PC-9 (cell line): ENCODE data around the gene ATP2C1. TPM values are rescaled to one million over a fixed set of nuclear protein-coding genes. Genes with fewer than 3 reads are reported as not detected.

Experiments
- BruUV-seq: library from RNA; stranded (reverse); fragments of 400-500 nt; replicated peaks from 2 replicates; lab custom pipeline; 2021; lab: Mats Ljungman, UMichigan
- CTCF ChIA-PET: fragments of 300-600 bp; sonication (Branson Sonifier 250); formaldehyde crosslinking; loops from one replicate; lab custom pipeline; 2022; ENCODE audit warnings: antibody characterized with exemption; lab: Charles Lee
- POLR2A ChIA-PET: fragments of 300-600 bp; sonication (Branson Sonifier 250); formaldehyde crosslinking; loops from one replicate; lab custom pipeline; 2022; ENCODE audit warnings: antibody characterized with exemption; ENCODE audit not compliant: unreplicated experiment; lab: Charles Lee
- DNase-seq, 2 experiments: peaks; one replicate each; pipeline versions ENCODE4 v3.0.0 to v3.0.0-alpha.2; 2015 to 2022; ENCODE audit warnings: mixed read lengths in 1 of 2
- H2AFZ ChIP-seq: fragments of 200-600 bp; sonication (generic); 2 replicates; pipeline ENCODE4 v1.8.1; 2017; ENCODE audit warnings: antibody characterized with exemption
- H3F3A ChIP-seq: fragments of 200-600 bp; sonication (generic); 2 replicates; pipeline ENCODE4 v1.8.1; 2017; ENCODE audit warnings: antibody characterized with exemption, mild to moderate bottlenecking, low read depth; ENCODE audit not compliant: insufficient read depth
- H3K27ac ChIP-seq: fragments of 200-600 bp; sonication (generic); 2 replicates; pipeline ENCODE4 v1.6.1; 2016; ENCODE audit warnings: mixed run types
- H3K27me3 ChIP-seq: fragments of 200-600 bp; sonication (generic); 2 replicates; pipeline ENCODE4 v1.6.1; 2016; ENCODE audit warnings: low read depth, mixed run types; ENCODE audit not compliant: insufficient read depth
- H3K36me3 ChIP-seq: fragments of 200-600 bp; sonication (generic); 2 replicates; pipeline ENCODE4 v1.6.1; 2016; ENCODE audit warnings: low read depth, mixed run types
- H3K4me1 ChIP-seq: fragments of 200-600 bp; sonication (generic); replicated peaks from 2 replicates; pipeline ENCODE4 v1.6.1; 2016; ENCODE audit warnings: mixed run types; ENCODE audit not compliant: insufficient read depth
- H3K4me2 ChIP-seq: fragments of 200-600 bp; sonication (generic); 2 replicates; pipeline ENCODE4 v1.6.1; 2017; ENCODE audit warnings: mixed run types
- H3K4me3 ChIP-seq: fragments of 200-600 bp; sonication (generic); 2 replicates; pipeline ENCODE4 v1.6.1; 2016; ENCODE audit warnings: mixed run types
- H3K79me2 ChIP-seq: fragments of 200-600 bp; sonication (generic); 2 replicates; pipeline ENCODE4 v1.6.1; 2017; ENCODE audit warnings: low read depth, mixed run types
- H3K9me2 ChIP-seq: fragments of 200-600 bp; sonication (generic); 2 replicates; pipeline ENCODE4 v1.8.1; 2017; ENCODE audit warnings: mild to moderate bottlenecking; ENCODE audit not compliant: insufficient read depth
- H3K9me3 ChIP-seq: fragments of 200-600 bp; sonication (generic); 2 replicates; pipeline ENCODE4 v1.8.1; 2016; ENCODE audit warnings: low read depth; ENCODE audit not compliant: insufficient read depth
- H4K20me1 ChIP-seq: fragments of 200-600 bp; sonication (generic); 2 replicates; pipeline ENCODE4 v1.8.1; 2017; ENCODE audit not compliant: insufficient read depth
- CTCF ChIP-seq: fragments of 200-600 bp; sonication (generic); conservative IDR thresholded peaks from 2 replicates; pipeline ENCODE4 v1.6.1; 2017; ENCODE audit warnings: mixed run types, antibody characterized with exemption, mild to moderate bottlenecking, moderate library complexity
- EZH2 ChIP-seq: fragments of 200-600 bp; sonication (generic); IDR thresholded peaks from 2 replicates; pipeline ENCODE4 v1.8.0; 2017; ENCODE audit warnings: antibody characterized with exemption, low read depth
- intact Hi-C: fragments of 100-400 bp; cut with micrococcal nuclease; formaldehyde crosslinking; loops from one replicate; pipeline ENCODE4 v1.10.0; 2022; ENCODE audit not compliant: unreplicated experiment
- total RNA-seq: library from RNA; stranded (reverse); gene quantifications from 2 replicates; pipeline ENCODE4 v1.2.3, GENCODE V29; 2021

Gene ATP2C1
- total RNA-seq, 1 experiment from 2014 or later: 101 TPM

- H3F3A ChIP-seq: no peaks in the 10 kb centered on the region
- H4K20me1 ChIP-seq: no peaks in the 10 kb centered on the region
- TF ChIP-seq CTCF (no peak), EZH2 (no peak)
- DNase-seq: no peak
- no peaks in the 10 kb centered on the region for H3K9me3 ChIP-seq
- CTCF ChIA-PET: interaction anchor here (0.6 kb wide), 1 partner anchor 16 kb away, joined by 8 read pairs; no protein-coding TSS in a partner anchor
- no TSS peak for BruUV-seq
- H3K4me1 ChIP-seq: no peaks in the 10 kb centered on the region
- no peak overlapping the region for H3K4me2 ChIP-seq
- no peak overlapping the region for H3K27ac ChIP-seq
- H3K79me2 ChIP-seq: no peaks in the 10 kb centered on the region
- intact Hi-C loops: no loop called here
- POLR2A ChIA-PET: no interaction called here
- no peaks in the 10 kb centered on the region; the same call in 1 of the 2 replicates for H3K36me3 ChIP-seq
- no peak overlapping the region for H3K4me3 ChIP-seq
- no peak overlapping the region for H2AFZ ChIP-seq
- H3K27me3 ChIP-seq: no peaks in the 10 kb centered on the region
- no peaks in the 10 kb centered on the region for H3K9me2 ChIP-seq
Measured at GRCh38 chr3:130935761-130936492, 42.0 kb downstream of the ATP2C1 start.

GRCh38 chr3:130939753-130940152 is 45.9 kb downstream of the ATP2C1 start:
- Histone ChIP-seq H3K27ac (no peak overlapping the region), H3K36me3 (peaks cover 20% of the 10 kb centered on the region; the same call in 1 of the 2 replicates), H3K4me1 (no peaks in the 10 kb centered on the region), H3K9me2 (no peaks in the 10 kb centered on the region), H3K79me2 (no peaks in the 10 kb centered on the region), H3K4me3 (no peak overlapping the region), H3K9me3 (no peaks in the 10 kb centered on the region), H2AFZ (no peak overlapping the region), H3K4me2 (no peak overlapping the region), H3F3A (no peaks in the 10 kb centered on the region; the same call in 1 of the 2 replicates), H3K27me3 (no peaks in the 10 kb centered on the region), H4K20me1 (no peaks in the 10 kb centered on the region)
- intact Hi-C loops: no loop called here
- TF ChIP-seq CTCF (no peak), EZH2 (no peak)
- POLR2A ChIA-PET: no interaction called here
- no TSS peak for BruUV-seq
- CTCF ChIA-PET: no interaction called here
- DNase-seq: no peak

- TF ChIP-seq CTCF (no peak), EZH2 (no peak)
- H3K4me3 ChIP-seq: no peak overlapping the region
- H3K36me3 ChIP-seq: peaks cover 27% of the 10 kb centered on the region; the same call in 1 of the 2 replicates
- no peaks in the 10 kb centered on the region for H3K79me2 ChIP-seq
- no peak overlapping the region for H3K4me2 ChIP-seq
- H3K9me2 ChIP-seq: no peaks in the 10 kb centered on the region
- no peaks in the 10 kb centered on the region for H3K4me1 ChIP-seq
- ChIA-PET POLR2A (no interaction called here), CTCF (no interaction called here)
- peaks cover 6% of the 10 kb centered on the region; the same call in 1 of the 2 replicates for H3F3A ChIP-seq
- no peaks in the 10 kb centered on the region for H4K20me1 ChIP-seq
- H3K27me3 ChIP-seq: no peaks in the 10 kb centered on the region
- DNase-seq: no peak
- no peak overlapping the region for H2AFZ ChIP-seq
- H3K9me3 ChIP-seq: no peaks in the 10 kb centered on the region
- H3K27ac ChIP-seq: no peak overlapping the region
- no TSS peak for BruUV-seq
- intact Hi-C loops: no loop called here
Measured at GRCh38 chr3:130941793-130942192, 47.9 kb downstream of the ATP2C1 start.
